Stimulated activated effector memory CD8-positive, alpha-beta T cell treated with anti-CD3 and anti-CD28 coated beads, Interleukin-12 subunit alpha, Interleukin-12 subunit beta, amount 100 ng/mL, for 72 hours (primary cell): ENCODE results near the gene STIMATE.
A peak's percentile ranks its signal among the peaks of the same experiment; 100 is the strongest.

Experiments used
- ATAC-seq: fragments of 150-1000 bp; cut with Tn5 transposase; 2 replicates; pipeline ENCODE4 v1.10.0; 2021
- DNase-seq, 2 donors: peaks; one replicate each; pipeline ENCODE4 v3.0.0; 2021 to 2022; ENCODE audit warnings: low spot score in 2 of 2
- H3K27ac Mint-ChIP-seq: one replicate; pipeline ENCODE4 v1.8.0; 2022; ENCODE audit warnings: mild to moderate bottlenecking, mixed read lengths
- H3K36me3 Mint-ChIP-seq: one replicate; pipeline ENCODE4 v1.8.0; 2022; ENCODE audit warnings: mild to moderate bottlenecking, mixed read lengths
- H3K4me1 Mint-ChIP-seq: one replicate; pipeline ENCODE4 v1.8.0; 2022; ENCODE audit warnings: mixed read lengths
- H3K4me3 Mint-ChIP-seq: one replicate; pipeline ENCODE4 v1.8.0; 2022; ENCODE audit warnings: mild to moderate bottlenecking, mixed read lengths
- H3K9me3 Mint-ChIP-seq: one replicate; pipeline ENCODE4 v1.8.0; 2022; ENCODE audit warnings: mixed read lengths

STIMATE gene

DNA sequence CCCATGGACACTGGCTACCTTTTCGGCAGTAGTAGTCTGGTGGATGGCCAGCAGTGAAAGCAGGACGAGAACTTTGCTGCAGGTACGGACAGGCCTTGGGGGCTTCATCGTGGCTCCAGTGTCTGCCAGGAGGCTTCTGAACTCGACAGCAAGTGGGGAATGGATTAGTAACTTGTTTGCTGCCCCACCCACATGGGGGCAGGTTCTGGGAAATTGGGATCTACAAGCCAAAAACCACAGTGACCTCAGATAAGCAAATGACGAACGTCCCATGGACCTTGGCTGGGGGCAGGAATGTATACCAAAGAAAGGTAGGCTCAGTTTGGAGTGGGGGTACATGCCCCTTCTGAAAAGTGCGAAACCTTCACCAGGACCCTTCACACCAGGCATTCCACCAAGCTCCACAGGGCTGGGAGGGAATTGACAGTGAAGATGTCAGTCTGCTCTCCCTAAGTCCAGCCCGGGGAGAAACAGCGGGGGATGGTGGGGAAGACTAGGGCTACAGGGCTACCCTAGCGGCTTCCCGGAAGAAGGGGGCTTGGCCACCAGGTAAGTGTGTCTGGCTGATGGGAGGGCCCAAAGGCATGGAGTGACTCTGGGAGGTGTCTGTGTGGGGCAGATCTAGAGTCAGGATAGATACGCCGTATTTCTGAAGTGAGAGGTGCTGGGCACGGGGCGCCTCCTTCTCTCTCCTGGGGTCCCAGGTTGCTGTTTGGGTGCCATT, 66.7 kb downstream of the STIMATE start, which contains the start of gene ITIH4:
ITIH4 (minus strand) TSS at position 138 of the 724 bp plus-strand sequence; CDS start at position 108, 30 bp downstream.
- peak within 1 kb of the TSS; percentile 85 for H3K27ac Mint-ChIP-seq
- no peaks in the 10 kb centered on the region for H3K9me3 Mint-ChIP-seq
- DNase-seq (no peak), ATAC-seq (no peak)
- H3K4me1 Mint-ChIP-seq, result peaks cover 7% of the 10 kb centered on the region
- no peak within 1 kb of the TSS for H3K4me3 Mint-ChIP-seq
- H3K36me3 Mint-ChIP-seq, result no peaks in the 10 kb centered on the region

DNA sequence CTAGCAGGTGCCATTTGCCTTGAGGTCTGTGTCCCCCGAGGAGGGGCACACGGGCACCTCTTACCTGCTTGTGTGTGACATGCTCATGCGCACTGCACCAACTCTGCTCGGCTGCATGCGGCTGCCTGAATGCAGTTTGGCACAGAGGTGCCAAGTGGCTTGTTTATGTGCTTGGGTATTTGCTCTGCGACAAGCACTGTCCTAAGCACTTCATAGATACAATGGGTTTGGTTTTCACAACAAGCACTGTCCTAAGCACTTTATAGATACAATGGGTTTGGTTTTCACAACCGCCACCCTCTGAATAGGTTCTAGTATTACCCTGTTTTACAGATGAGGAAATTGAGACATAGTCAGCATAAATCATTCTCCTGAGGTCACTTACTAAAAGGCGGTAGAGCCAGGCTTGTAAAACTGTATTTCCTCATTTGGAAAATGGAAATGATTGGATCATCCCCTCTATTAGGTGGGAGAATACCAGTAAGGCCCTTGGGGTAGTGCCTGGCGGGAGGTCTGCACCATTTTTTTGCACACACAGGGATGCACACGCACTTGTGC, 67.4 kb downstream of the STIMATE start:
- ATAC-seq (no peak), DNase-seq (no peak)
- Mint-ChIP-seq H3K9me3 (no peaks in the 10 kb centered on the region), H3K4me1 (peaks cover 7% of the 10 kb centered on the region), H3K27ac (no peak overlapping the region), H3K4me3 (no peak overlapping the region), H3K36me3 (no peaks in the 10 kb centered on the region)

DNA sequence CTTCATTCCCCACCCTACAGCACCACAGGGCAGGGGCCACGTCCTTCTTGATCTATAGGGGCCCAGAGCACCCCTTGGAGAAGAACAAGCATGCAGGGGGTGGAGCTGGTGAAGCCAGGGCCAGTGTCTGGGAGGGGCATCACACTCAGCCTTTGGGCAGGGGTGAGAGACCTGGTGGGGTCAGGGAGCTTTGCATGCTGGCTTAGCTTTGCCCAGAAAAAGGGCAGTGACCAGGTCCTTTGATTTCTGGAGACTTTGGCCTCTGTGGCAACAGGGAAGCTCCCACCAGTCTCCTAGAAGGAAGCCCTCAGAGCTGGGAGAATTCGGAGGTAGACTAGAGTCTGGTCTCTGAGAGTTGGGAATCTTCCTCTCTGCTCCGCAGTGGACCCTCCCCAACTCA, 67.9 kb downstream of the STIMATE start:
- DNase-seq, result no peak
- no peak for ATAC-seq
- no peaks in the 10 kb centered on the region for H3K9me3 Mint-ChIP-seq
- no peaks in the 10 kb centered on the region for H3K36me3 Mint-ChIP-seq
- H3K4me1 Mint-ChIP-seq, result peaks cover 7% of the 10 kb centered on the region
- H3K4me3 Mint-ChIP-seq, result no peak overlapping the region
- no peak overlapping the region for H3K27ac Mint-ChIP-seq

DNA sequence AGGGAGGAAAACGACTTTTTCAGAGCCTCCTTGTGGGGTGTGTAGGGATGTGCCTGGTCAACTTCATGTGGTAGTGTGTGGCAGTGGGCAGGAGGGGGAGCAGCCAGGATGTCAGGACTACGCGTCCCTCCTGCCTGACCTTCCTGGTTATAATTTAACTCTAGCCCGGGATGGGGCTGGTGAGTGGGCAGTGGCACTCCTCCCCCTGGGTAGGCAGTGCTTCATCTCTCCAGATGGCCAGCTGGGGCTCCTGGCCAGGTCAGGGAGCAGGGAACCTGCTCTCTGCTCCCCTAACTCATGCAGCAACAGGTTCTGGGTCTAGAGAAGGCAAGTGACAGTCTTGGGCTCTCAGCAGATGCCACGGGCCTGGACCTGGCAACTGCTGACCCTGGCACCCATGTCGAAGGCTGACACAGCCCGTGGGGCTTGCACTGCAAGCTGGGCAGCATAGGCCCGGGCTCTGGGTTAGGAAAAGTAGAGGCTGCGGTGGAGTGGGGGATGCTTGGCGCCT, 69.4 kb downstream of the STIMATE start:
- Mint-ChIP-seq H3K36me3 (no peaks in the 10 kb centered on the region), H3K4me1 (peaks cover 7% of the 10 kb centered on the region), H3K27ac (peak overlapping the region; percentile 15), H3K9me3 (no peaks in the 10 kb centered on the region), H3K4me3 (no peak overlapping the region)
- DNase-seq (no peak), ATAC-seq (no peak)

DNA sequence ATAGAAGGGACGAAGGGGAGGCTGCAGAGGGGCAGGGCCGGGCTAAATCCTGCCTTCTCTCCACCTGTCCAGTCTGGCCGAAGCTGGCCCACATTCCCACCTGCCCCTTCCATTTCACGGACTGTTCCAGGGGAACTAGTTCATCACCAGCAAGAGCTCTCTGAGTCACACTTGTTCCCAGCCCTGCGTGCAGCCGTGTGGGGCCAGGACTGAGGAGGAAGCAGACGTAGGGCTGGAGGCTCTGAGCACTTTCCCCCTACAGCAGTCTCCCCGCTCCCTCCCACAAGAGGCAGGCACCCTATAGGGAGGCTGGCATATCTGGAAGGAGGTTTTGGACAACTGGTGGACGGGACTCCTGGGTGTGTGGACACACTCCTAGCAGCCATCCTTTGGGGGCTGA, 69.9 kb downstream of the STIMATE start:
- no peaks in the 10 kb centered on the region for H3K36me3 Mint-ChIP-seq
- no peaks in the 10 kb centered on the region for H3K9me3 Mint-ChIP-seq
- H3K4me3 Mint-ChIP-seq, result no peak overlapping the region
- DNase-seq (no peak), ATAC-seq (no peak)
- H3K4me1 Mint-ChIP-seq, result peaks cover 7% of the 10 kb centered on the region
- H3K27ac Mint-ChIP-seq, result peak overlapping the region; percentile 15

DNA sequence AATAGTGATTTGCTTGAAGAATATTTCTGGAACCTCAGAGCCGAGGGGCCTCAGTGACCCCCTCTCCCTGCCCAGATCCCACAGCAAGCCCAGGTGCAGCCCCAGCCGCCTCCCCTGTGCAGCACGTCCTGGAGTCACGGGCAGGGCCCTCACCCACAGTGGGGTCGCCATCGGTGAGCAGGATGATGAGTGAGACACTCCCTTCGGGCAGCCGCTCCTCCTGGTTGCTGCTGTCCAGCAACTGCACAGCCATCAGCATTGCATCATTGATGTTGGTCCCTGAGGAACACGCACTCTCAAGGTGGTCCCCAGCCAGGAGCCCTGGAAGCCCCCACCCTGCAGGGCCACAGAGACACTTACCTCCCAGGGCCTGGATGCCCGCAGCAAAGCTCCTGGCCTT, 73.3 kb downstream of the STIMATE start:
- Mint-ChIP-seq H3K36me3 (no peaks in the 10 kb centered on the region), H3K4me3 (no peak overlapping the region), H3K4me1 (no peaks in the 10 kb centered on the region), H3K9me3 (no peaks in the 10 kb centered on the region), H3K27ac (no peak overlapping the region)
- ATAC-seq, result no peak
- no peak for DNase-seq

DNA sequence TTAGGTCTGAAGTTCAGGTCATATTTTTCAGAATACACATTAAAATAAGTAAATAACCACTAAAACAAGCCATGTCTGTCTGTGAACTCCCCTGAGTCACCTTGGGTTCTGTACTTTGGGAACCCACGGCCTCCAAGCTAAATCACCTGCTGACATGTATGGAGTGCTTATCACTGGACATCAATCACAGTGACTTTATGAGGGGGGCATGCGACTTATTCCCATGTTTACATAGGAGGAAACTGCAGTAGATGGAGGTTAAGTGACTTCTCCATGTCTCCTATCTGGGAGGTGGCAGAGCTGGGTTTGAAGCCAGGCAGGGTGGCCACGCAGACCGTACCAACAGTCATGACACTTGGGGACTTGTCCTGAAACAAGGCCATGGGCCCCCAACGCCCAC, 75.0 kb downstream of the STIMATE start:
- H3K4me3 Mint-ChIP-seq, result no peak overlapping the region
- ATAC-seq, result no peak
- no peak overlapping the region for H3K27ac Mint-ChIP-seq
- no peaks in the 10 kb centered on the region for H3K9me3 Mint-ChIP-seq
- DNase-seq, result no peak
- H3K36me3 Mint-ChIP-seq, result no peaks in the 10 kb centered on the region
- H3K4me1 Mint-ChIP-seq, result no peaks in the 10 kb centered on the region

DNA sequence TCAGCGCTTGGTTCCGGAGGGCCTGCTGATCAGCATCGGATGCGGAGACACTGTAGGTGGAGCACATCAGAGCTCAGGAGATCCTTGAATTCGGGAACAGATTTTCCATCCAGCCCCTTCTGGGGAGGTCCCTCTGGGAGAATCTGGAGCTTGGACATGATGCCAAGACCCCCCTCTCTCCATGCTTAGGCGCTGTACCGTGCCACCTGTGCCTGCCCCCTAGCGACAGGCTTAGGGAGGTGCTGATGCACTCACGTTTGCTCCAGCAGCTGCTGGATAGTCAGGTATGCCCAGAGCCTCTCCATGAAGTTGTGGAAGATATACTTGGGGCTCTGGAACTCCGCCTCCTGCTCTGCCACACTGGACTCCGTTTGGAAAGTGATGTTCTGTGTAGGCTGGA, 76.6 kb downstream of the STIMATE start:
- Mint-ChIP-seq H3K27ac (no peak overlapping the region), H3K36me3 (no peaks in the 10 kb centered on the region), H3K4me3 (no peak overlapping the region), H3K4me1 (no peaks in the 10 kb centered on the region), H3K9me3 (no peaks in the 10 kb centered on the region)
- ATAC-seq (peak; percentile 56), DNase-seq (no peak)

DNA sequence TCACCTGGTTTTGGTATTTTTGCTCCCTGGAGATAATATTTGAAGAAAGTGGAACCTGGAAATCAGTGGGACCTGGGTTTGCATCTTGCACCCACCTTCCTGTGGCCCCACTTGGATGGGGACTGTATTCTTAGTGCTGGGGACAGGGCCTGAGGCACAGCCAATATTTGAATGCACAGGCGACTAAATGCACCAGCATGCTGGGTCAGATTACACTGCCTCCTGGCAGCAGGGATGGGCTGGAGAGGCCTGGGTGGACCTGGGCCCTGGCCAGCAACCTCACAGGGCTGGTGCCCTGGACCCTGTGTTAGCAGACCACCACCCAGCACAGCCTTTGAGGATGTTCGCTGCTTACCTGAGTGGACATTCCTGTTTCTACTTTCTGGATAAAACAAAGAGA, 77.4 kb downstream of the STIMATE start:
- no peak for DNase-seq
- ATAC-seq, result no peak
- H3K9me3 Mint-ChIP-seq, result no peaks in the 10 kb centered on the region
- H3K36me3 Mint-ChIP-seq, result no peaks in the 10 kb centered on the region
- H3K4me1 Mint-ChIP-seq, result no peaks in the 10 kb centered on the region
- H3K4me3 Mint-ChIP-seq, result no peak overlapping the region
- no peak overlapping the region for H3K27ac Mint-ChIP-seq

DNA sequence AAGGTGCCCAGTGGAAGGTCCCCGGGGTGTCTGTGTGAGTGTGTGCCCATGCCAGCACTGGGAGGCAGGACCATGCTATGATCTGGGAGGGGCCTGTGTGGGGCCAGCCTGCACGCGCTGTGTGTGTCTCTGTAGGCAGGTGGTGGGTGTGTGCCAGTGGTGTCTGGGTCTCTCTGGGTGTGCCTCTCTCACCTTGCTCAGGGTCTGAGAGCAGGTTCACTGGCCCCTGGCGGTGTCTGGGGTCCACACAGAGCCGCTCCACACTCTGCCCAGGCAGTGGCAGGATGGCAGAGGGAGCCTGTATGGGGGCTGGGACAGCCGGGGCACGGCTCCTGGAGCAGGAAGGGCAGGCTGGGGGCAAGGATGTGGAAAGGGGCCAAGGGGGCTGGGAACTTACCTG, 79.5 kb downstream of the STIMATE start:
- H3K4me1 Mint-ChIP-seq, result no peaks in the 10 kb centered on the region
- no peaks in the 10 kb centered on the region for H3K36me3 Mint-ChIP-seq
- H3K4me3 Mint-ChIP-seq, result no peak overlapping the region
- H3K27ac Mint-ChIP-seq, result peak overlapping the region; percentile 40
- H3K9me3 Mint-ChIP-seq, result no peaks in the 10 kb centered on the region
- DNase-seq, result no peak
- ATAC-seq, result no peak

DNA sequence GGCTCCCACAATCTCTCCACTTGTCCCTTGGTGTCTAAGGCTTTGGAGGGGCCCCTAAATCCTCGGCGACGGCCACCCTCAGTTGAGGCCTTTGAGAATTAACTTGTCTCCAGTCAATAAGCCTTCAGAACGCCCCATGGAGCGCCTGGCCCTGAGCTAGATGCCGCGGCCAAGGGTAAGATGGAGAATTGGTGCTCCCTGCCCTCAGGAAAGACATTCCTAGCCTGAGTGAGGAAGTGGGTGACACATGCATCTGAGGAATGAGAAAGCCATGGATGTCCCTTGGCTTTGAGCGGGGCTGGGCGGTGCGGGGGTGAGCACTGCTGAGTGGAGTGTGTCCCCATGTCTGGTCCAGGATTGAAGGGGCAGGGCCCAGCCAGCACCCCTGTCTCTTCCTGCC, 80.1 kb downstream of the STIMATE start:
- ATAC-seq (no peak), DNase-seq (no peak)
- Mint-ChIP-seq H3K9me3 (no peaks in the 10 kb centered on the region), H3K36me3 (no peaks in the 10 kb centered on the region), H3K4me3 (no peak overlapping the region), H3K27ac (no peak overlapping the region), H3K4me1 (no peaks in the 10 kb centered on the region)

DNA sequence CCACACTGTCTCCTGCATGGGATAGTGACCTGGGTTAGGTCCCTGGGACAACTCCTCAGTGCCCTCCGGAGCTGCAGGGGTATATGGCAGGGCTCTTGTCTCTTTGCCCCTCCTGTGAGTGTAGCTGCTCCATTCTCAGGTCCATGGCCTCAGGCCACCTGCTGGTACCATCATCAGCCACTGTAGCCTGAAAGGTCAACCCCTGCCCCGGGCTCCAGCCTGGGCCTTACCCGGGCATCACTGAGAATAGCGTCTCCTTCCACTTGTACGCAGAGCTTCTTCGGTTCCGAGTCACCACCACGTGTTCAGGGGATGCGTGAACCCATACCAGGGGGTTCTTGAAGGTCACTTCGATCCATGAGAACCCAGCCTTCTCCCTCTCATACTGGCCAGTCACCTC, 80.7 kb downstream of the STIMATE start:
- H3K4me1 Mint-ChIP-seq, result no peaks in the 10 kb centered on the region
- no peak overlapping the region for H3K27ac Mint-ChIP-seq
- no peak for ATAC-seq
- no peak overlapping the region for H3K4me3 Mint-ChIP-seq
- H3K36me3 Mint-ChIP-seq, result no peaks in the 10 kb centered on the region
- H3K9me3 Mint-ChIP-seq, result no peaks in the 10 kb centered on the region
- DNase-seq, result no peak

DNA sequence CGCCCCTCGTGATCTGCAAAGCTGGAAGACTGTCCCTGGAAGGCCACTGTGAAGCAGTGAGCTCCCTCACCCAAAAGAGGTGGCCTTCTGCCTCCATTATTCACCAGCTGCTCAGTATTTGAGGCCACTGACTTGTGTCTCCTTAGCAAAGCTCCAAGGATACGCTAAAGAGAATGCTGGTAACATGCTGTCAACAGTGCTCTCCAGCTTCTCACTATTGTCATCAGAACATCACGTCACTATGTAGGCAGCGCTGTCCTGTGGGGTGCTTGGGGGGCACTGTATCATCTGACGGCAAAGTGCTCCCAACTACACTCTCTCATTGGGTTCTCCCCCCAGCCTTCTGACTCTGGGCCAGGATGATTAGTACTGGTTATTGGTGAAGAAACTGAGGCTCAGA, 81.1 kb downstream of the STIMATE start:
- H3K4me1 Mint-ChIP-seq, result no peaks in the 10 kb centered on the region
- DNase-seq (no peak), ATAC-seq (no peak)
- no peak overlapping the region for H3K27ac Mint-ChIP-seq
- H3K4me3 Mint-ChIP-seq, result no peak overlapping the region
- H3K9me3 Mint-ChIP-seq, result no peaks in the 10 kb centered on the region
- no peaks in the 10 kb centered on the region for H3K36me3 Mint-ChIP-seq

DNA sequence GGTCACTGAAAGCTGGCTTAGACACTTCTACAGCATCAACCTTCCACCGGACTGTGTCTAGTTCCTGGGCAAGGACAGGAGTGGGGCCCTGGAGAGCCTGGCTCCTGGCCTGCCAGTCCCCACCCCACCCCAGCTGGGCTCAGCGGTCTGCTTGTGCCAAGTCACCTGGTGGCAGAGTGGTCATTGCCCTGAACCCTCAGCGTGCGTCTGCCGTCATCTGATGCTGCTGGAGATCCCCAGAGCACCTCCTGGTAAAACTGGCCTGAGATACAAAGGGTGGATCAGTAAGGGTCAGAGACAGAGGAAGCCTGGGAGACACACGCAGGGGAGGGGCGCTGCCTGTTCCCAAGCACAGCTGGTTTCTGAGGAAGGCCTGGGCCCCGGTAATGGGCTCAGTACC, 83.5 kb downstream of the STIMATE start:
- ATAC-seq, result no peak
- H3K4me3 Mint-ChIP-seq, result no peak overlapping the region
- no peaks in the 10 kb centered on the region for H3K9me3 Mint-ChIP-seq
- no peaks in the 10 kb centered on the region for H3K4me1 Mint-ChIP-seq
- H3K27ac Mint-ChIP-seq, result no peak overlapping the region
- H3K36me3 Mint-ChIP-seq, result no peaks in the 10 kb centered on the region
- no peak for DNase-seq

DNA sequence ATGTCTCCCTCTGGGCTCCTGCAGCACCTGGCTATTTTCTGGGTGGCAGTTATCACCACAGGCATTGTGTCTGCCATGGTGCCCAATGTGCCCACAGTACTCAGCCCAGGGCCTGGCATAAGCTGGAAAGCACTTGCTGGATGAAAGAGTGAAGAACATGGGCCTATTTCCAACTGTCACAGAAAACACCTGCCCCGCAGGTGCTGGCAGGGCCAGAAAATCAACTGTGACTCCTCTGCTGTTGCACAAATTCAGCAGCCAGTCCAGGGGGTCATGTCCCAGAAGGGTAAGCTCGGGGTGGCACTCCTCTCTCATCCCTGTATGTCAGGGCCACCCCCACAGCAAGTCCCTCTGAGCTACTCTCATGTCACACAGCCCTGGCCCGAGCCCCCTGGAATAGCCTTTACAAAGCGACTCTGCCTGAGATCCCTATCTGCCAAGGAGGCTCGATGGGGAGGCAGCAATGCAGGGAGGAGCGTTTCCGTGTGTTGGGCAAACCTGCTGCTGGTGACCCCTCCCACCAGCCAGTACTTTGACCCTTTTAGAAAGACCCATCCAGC, 85.8 kb downstream of the STIMATE start:
- no peak for ATAC-seq
- DNase-seq, result no peak
- H3K4me3 Mint-ChIP-seq, result no peak overlapping the region
- H3K9me3 Mint-ChIP-seq, result no peaks in the 10 kb centered on the region
- H3K27ac Mint-ChIP-seq, result no peak overlapping the region
- H3K36me3 Mint-ChIP-seq, result no peaks in the 10 kb centered on the region
- H3K4me1 Mint-ChIP-seq, result no peaks in the 10 kb centered on the region

DNA sequence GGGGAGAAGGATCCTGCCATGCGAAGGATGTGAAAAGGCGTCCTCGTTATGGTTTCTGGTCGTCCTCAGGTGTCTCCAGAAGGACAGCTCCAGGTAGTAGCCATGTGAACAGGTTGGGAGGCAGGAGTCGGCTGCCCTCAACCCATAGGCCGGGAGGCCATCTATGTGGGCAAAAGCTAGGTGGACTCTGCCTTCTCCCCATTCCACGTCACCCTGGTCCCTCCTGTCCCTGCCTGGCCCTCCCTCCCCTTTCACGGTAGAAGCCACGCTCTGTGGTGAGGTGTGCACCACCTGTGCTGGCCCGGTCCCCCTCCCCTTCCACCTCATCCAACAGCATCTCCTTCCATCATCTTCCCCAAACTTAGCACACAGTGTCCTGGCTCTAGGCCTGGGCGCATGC, 86.4 kb downstream of the STIMATE start:
- no peak overlapping the region for H3K4me3 Mint-ChIP-seq
- H3K27ac Mint-ChIP-seq, result no peak overlapping the region
- no peaks in the 10 kb centered on the region for H3K9me3 Mint-ChIP-seq
- DNase-seq (no peak), ATAC-seq (no peak)
- H3K4me1 Mint-ChIP-seq, result no peaks in the 10 kb centered on the region
- no peaks in the 10 kb centered on the region for H3K36me3 Mint-ChIP-seq
